WERI-Rb-1 (cell line): ENCODE results near the gene GET4.

Experiments
- DNase-seq: peaks from one replicate; pipeline ENCODE4 v3.0.0-alpha.2; 2020
- H3K27ac ChIP-seq: fragments of 250-450 bp; sonication (Bioruptor Pico); 2 replicates; pipeline ENCODE4 v1.5.1; 2020; ENCODE audit warnings: mild to moderate bottlenecking, moderate library complexity
- H3K27me3 ChIP-seq: fragments of 250-450 bp; sonication (Bioruptor Pico); 2 replicates; pipeline ENCODE4 v1.5.1; 2021; ENCODE audit warnings: mild to moderate bottlenecking, low read depth, moderate library complexity; ENCODE audit not compliant: insufficient read depth, severe bottlenecking
- H3K36me3 ChIP-seq: fragments of 250-450 bp; sonication (Bioruptor Pico); 2 replicates; pipeline ENCODE4 v1.5.1; 2020; ENCODE audit warnings: mild to moderate bottlenecking, moderate library complexity
- H3K4me3 ChIP-seq: 2 replicates; pipeline ENCODE4 v1.5.1; 2011; ENCODE audit warnings: low read depth, mild to moderate bottlenecking, control low read depth, low read length
- H3K9me3 ChIP-seq: fragments of 250-450 bp; sonication (Bioruptor Pico); 2 replicates; pipeline ENCODE4 v1.5.1; 2021; ENCODE audit warnings: mild to moderate bottlenecking, moderate library complexity; ENCODE audit not compliant: severe bottlenecking
- TF ChIP-seq, protein P1 (sequence below): IDR thresholded peaks from 2 replicates; pipeline ENCODE4 v1.5.1; 2011; ENCODE audit warnings: low read depth, mild to moderate bottlenecking, control low read depth, inconsistent platforms, low read length

The GET4 gene

DNA sequence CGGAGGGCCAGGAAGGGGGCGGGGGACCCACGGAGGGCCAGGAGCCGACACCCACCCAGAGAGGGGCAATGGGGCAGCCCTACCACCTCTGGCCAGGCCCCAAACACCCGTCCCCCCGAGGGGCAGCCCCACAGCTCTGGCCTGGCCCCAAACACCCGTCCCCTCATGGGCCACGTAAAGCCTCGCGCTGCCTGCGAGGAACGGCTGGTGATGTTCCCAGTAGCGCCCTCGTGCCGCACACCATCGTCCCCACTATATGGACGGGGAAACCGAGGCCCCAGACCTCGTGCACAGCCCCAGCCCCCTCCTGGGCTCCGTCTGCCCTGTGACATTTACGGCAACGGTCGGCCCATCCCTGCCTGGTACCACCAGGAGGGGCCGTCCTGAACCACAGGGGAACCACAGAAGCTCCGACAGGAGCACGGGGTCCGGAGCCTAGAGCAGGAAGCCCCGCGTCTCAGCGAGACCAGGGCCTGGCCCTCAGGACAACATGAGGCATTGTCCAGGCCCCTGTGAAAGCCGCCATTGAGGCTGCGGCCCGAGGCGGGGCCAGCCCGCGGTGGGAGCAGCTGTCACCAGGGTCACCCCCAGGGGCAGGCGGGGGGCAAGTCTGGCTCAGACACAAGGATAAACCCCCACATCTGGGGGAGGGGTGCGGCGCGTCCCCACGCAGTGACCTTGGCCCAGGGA lies 35.6 kb downstream of the GET4 start:
- Histone ChIP-seq H3K9me3 (no peaks in the 10 kb centered on the region), H3K27me3 (no peaks in the 10 kb centered on the region), H3K36me3 (no peaks in the 10 kb centered on the region), H3K4me3 (no peak overlapping the region), H3K27ac (no peak overlapping the region)
- DNase-seq: no peak
- TF ChIP-seq, protein P1, sequence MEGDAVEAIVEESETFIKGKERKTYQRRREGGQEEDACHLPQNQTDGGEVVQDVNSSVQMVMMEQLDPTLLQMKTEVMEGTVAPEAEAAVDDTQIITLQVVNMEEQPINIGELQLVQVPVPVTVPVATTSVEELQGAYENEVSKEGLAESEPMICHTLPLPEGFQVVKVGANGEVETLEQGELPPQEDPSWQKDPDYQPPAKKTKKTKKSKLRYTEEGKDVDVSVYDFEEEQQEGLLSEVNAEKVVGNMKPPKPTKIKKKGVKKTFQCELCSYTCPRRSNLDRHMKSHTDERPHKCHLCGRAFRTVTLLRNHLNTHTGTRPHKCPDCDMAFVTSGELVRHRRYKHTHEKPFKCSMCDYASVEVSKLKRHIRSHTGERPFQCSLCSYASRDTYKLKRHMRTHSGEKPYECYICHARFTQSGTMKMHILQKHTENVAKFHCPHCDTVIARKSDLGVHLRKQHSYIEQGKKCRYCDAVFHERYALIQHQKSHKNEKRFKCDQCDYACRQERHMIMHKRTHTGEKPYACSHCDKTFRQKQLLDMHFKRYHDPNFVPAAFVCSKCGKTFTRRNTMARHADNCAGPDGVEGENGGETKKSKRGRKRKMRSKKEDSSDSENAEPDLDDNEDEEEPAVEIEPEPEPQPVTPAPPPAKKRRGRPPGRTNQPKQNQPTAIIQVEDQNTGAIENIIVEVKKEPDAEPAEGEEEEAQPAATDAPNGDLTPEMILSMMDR: no peak

DNA sequence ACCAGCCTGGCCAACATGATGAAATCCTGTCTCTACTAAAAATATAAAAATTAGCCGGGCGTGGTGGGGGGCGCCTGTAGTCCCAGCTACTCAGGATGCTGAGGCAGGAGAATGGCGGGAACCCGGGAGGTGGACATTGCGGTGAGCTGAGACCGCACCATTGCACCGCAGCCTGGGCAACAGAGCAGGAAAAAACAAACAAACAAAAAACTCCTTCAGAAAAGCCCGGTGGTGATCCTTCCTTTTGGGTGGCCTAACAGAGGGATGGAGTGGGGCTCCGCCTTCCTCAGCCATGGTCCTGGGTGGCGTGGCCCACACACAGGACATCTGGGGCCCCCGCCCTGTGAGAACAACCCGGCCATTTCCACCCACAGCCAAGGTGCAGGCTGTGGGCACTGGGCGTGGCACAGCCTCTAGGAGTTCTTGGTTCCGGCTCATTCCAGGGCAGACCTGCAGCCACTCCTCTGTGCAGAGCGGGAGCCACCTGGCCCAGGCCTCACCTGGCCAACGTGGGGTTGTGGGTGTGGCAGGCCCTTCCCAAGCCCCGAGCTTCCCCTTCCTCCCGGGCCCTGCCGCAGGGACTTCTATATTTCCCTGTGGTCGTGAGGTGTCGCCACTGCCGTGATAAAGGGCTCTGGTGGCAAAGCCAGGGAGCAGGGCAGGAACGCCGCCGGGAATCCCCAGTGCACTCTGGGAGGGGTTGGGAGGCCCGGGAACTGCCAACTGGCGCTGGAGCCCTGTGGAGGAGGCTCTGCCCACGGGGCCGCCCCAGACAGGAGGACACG lies 37.6 kb downstream of the GET4 start:
- no peak for DNase-seq
- Histone ChIP-seq H3K27ac (no peak overlapping the region), H3K9me3 (no peaks in the 10 kb centered on the region), H3K27me3 (no peaks in the 10 kb centered on the region), H3K36me3 (no peaks in the 10 kb centered on the region), H3K4me3 (no peak overlapping the region)
- TF ChIP-seq, protein P1: no peak

DNA sequence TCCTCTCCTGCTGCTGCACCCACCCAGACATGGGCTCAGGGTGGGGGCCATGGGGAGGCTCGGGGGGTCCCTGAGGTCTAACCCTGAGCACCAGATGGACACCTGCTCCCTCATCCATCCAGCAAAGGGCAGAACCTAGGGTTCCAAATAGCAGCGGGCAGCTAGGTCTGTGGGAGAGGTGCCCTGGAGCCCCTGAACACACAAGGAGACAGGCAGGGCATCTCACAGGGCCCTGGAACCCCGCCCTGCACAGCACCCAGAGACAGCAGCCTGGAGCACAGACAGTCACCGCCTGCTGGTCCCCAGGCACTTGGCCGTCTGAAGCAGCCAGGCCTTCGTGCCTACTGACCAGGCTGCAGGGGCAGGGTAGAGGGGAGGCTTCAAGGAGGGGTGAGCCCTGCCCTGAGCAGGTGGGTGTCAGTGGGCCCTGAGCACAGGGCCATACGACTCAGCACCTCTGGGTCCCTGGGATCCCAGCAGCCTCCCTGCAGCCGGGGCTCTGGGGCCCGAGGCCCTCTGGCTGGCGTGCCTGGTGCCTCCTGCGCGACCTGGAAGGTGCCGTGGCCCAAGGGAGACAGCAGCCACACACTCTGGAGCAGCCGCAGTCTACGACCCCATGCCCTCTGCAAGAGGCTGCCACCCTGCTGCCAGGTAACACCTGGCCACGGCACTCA lies 38.3 kb downstream of the GET4 start:
- Histone ChIP-seq H3K4me3 (no peak overlapping the region), H3K27me3 (no peaks in the 10 kb centered on the region), H3K27ac (no peak overlapping the region), H3K9me3 (no peaks in the 10 kb centered on the region), H3K36me3 (no peaks in the 10 kb centered on the region)
- TF ChIP-seq, protein P1: no peak
- no peak for DNase-seq

DNA sequence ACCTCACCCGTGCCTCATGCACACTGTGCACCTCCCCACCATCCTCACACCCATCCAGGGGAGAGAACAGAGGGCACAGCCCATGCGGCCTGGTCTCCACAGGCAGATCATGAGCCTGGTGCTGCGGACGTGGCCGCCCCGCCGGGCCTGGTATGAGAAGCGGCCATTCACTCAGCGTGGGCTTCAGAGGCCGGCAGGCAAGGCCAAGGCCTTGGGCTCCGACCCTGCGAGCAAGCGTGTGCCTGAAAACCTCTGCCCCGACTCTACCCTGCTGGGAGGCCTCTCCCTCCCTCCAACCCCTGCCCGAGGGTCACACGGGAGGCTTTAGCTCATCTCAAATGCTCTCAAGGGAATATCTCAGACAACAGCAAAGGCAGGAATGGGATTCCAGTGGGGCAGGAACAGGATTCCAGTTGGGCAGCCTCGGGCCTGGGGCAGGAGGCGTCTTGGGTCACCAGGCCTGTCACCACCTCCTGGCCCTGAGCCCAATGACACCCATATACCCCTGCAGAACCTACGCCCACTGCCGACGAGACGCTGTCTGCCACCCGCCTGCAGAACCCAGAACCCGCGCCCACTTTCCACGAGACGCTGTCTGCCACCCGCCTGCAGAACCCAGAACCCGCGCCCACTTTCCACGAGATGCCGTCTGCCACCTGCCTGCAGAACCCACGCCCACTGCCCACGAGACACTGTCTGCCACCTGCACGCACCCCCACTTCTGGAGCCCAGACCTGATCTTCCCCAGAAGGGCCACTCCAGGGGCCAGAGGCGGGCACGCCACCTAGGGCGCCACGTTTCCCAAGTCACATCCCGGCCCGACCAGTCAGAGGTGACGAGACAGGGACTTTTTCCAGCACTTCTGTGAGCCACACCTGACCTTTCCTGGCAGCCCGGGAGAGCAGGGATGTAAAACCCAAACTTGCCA lies 39.2 kb downstream of the GET4 start:
- no peak overlapping the region for H3K27ac ChIP-seq
- TF ChIP-seq, protein P1: no peak
- no peaks in the 10 kb centered on the region for H3K9me3 ChIP-seq
- H3K27me3 ChIP-seq: no peaks in the 10 kb centered on the region
- H3K4me3 ChIP-seq: no peak overlapping the region
- DNase-seq: no peak
- no peaks in the 10 kb centered on the region for H3K36me3 ChIP-seq

DNA sequence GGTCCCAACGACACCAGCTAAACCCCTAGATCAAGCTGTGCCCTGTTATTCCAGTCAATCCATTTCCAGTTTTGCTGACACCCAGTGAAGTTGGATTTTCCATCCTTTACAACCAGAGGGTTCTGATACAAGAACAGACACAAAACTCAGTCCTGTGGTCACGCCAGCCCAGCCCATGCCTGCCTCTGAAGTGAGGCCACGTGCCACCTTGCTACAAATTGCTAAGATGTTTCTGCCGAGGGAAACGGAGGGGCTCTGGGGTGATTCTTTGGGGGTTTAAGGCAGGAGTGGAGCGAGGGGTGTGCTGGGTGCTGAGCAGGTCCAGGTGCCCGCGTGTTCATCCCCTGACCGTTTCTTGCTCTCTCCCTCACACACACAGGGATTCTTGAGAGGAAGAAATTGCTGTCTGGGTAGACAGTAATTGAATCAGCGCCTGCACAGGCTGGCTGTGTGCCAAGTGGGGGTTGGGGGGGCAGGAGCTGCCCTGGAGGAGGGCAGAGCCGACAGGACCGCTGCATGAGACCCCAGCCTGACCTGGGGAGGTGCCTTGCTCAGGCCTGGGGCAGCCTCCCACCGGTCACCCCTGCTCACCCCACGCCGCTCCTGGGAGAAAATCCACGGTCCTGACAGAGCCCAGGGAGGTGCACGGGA lies 40.1 kb downstream of the GET4 start:
- no peaks in the 10 kb centered on the region for H3K36me3 ChIP-seq
- H3K27ac ChIP-seq: no peak overlapping the region
- H3K27me3 ChIP-seq: no peaks in the 10 kb centered on the region
- DNase-seq: no peak
- H3K4me3 ChIP-seq: no peak overlapping the region
- H3K9me3 ChIP-seq: no peaks in the 10 kb centered on the region
- TF ChIP-seq, protein P1: no peak
